C4-2B (cell line): ENCODE measurements around the gene SPTBN5.

Source experiments
- CTCF ChIP-seq: fragments of 450-650 bp; conservative IDR thresholded peaks from 2 replicates; pipeline ENCODE4 v1.5.1; 2017; ENCODE audit warnings: mild to moderate bottlenecking
- ZFX ChIP-seq: fragments of 450-650 bp; IDR thresholded peaks from 2 replicates; pipeline ENCODE4 v1.6.1; 2017

- no peak for TF ChIP-seq CTCF
- no peak for TF ChIP-seq ZFX
These were observed 79.3 kb downstream of the SPTBN5 start for GRCh38 chr15:41814534-41814933.
